Measurements from ENCODE around the gene PML. TPM values are rescaled to one million over a fixed set of nuclear protein-coding genes. Genes with fewer than 3 reads are reported as not detected.
"Not testable (repeated sequence)": the region's sequence is repeated elsewhere in the genome, so short reads cannot be mapped to it uniquely, and the experiment has no call there.

PML gene
- total RNA-seq, 1 experiment from 2014 or later: 33.4 TPM

DNA sequence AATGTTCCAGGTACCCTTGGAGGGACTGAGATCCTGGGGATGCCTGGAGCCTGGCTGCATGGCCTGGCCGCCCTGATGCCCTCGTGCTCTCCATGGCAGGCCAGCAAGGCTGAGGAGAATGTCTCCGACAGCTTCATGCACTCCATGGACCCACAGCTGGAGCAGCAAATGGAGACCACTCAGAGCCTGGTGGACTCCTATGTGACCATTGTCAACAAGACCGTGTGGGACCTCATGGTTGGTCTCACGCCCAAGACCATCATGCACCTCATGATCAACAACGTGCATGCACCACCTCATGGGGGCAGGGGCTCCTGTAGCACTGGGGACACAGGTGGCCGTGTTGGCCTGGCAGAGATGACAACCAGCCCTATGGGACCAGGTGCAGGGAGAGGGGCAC, 68.2 kb downstream of the PML start:
- Mint-ChIP-seq H3K4me1 (ENCODE audit: insufficient read depth, unreplicated experiment) (no peaks in the 10 kb centered on the region), H3K27ac (ENCODE audit: low read depth, unreplicated experiment) (no peak overlapping the region), H3K9me3 (ENCODE audit: unreplicated experiment) (no peaks in the 10 kb centered on the region), H3K27me3 (ENCODE audit: insufficient read depth, unreplicated experiment) (peaks cover 17% of the 10 kb centered on the region), H3K4me3 (ENCODE audit: unreplicated experiment) (no peak overlapping the region), H3K36me3 (ENCODE audit: insufficient read depth, unreplicated experiment) (peaks cover 9% of the 10 kb centered on the region)
- intact Hi-C loops (cut with micrococcal nuclease): no loop called here
- DNase-seq (ENCODE audit: unreplicated experiment): no peak
- ChIA-PET POLR2A (no interaction called here), CTCF (interaction anchor here (1.4 kb wide), 1 partner anchor 258 kb away, joined by 6 read pairs; no protein-coding TSS in a partner anchor)
- no TSS peak for BruUV-seq (replicated peaks)
- no peak for TF ChIP-seq CTCF (IDR thresholded peaks at IDR 0.05; ENCODE audit: unreplicated experiment)

DNA sequence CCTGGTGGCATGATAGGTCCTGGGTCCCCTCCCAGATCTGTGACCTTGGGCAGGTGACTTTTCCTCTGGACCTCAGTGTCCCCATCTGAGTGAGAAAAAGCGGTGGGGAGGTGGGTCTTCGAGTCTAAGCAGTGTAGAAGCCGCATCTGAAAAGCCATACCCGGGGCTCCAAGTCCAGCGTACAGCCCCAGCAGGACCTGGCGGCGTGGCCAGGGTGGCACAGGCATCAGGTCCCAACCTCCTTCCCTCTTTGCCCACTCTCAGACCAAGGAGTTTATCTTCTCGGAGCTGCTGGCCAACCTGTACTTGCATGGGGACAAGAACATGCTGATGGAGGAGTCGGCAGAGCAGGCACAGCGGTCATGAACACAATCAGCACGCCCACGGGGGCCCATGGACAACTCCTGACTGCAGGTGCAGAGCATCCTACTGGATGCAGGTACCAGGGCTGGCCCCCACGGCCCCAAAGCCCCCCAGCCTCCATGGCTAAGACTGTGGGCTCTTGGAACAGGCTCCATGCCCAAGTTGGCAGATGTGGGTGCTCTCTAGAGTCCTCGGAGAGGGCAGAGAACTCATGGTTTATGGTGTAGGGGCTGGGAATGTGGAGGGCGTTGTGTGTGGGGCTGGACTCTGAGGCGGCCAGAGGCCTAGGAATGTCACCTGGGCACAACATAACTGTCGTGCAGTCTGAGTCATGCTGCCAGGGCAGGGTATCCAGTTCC, 69.1 kb downstream of the PML start:
- POLR2A ChIA-PET; H3K4me1 Mint-ChIP-seq (ENCODE audit: insufficient read depth, unreplicated experiment); intact Hi-C loops (cut with micrococcal nuclease); H3K4me3 Mint-ChIP-seq (ENCODE audit: unreplicated experiment); DNase-seq (ENCODE audit: unreplicated experiment); H3K9me3 Mint-ChIP-seq (ENCODE audit: unreplicated experiment); BruUV-seq (replicated peaks); H3K36me3 Mint-ChIP-seq (ENCODE audit: insufficient read depth, unreplicated experiment); H3K27ac Mint-ChIP-seq (ENCODE audit: low read depth, unreplicated experiment): not testable (repeated sequence)
- peaks cover 17% of the 10 kb centered on the region for H3K27me3 Mint-ChIP-seq (ENCODE audit: insufficient read depth, unreplicated experiment)
- CTCF ChIA-PET: interaction anchor here (1.4 kb wide), 1 partner anchor 257 kb away, joined by 6 read pairs; no protein-coding TSS in a partner anchor

GRCh38 chr15:74064183-74064582, 69.7 kb downstream of the PML start:
- H3K4me1 Mint-ChIP-seq (ENCODE audit: insufficient read depth, unreplicated experiment); H3K27ac Mint-ChIP-seq (ENCODE audit: low read depth, unreplicated experiment); intact Hi-C loops (cut with micrococcal nuclease); BruUV-seq (replicated peaks); POLR2A ChIA-PET; H3K9me3 Mint-ChIP-seq (ENCODE audit: unreplicated experiment); H3K4me3 Mint-ChIP-seq (ENCODE audit: unreplicated experiment); DNase-seq (ENCODE audit: unreplicated experiment); H3K36me3 Mint-ChIP-seq (ENCODE audit: insufficient read depth, unreplicated experiment): not testable (repeated sequence)
- CTCF ChIA-PET: interaction anchor here (0.7 to 1.0 kb wide), 2 partner anchors 59 to 123 kb away, joined by 3 to 4 read pairs; no protein-coding TSS in a partner anchor
- peaks cover 17% of the 10 kb centered on the region for H3K27me3 Mint-ChIP-seq (ENCODE audit: insufficient read depth, unreplicated experiment)

GRCh38 chr15:74064822-74065221, 70.3 kb downstream of the PML start:
- H3K27ac Mint-ChIP-seq (ENCODE audit: low read depth, unreplicated experiment); intact Hi-C loops (cut with micrococcal nuclease); H3K4me1 Mint-ChIP-seq (ENCODE audit: insufficient read depth, unreplicated experiment); POLR2A ChIA-PET; DNase-seq (ENCODE audit: unreplicated experiment); BruUV-seq (replicated peaks); H3K4me3 Mint-ChIP-seq (ENCODE audit: unreplicated experiment); H3K36me3 Mint-ChIP-seq (ENCODE audit: insufficient read depth, unreplicated experiment); H3K9me3 Mint-ChIP-seq (ENCODE audit: unreplicated experiment): not testable (repeated sequence)
- H3K27me3 Mint-ChIP-seq (ENCODE audit: insufficient read depth, unreplicated experiment): peaks cover 17% of the 10 kb centered on the region
- CTCF ChIA-PET: interaction anchor here (0.7 to 1.7 kb wide), 4 partner anchors 10 to 266 kb away, joined by 3 to 4 read pairs (median 3); no protein-coding TSS in a partner anchor

- H3K4me3 Mint-ChIP-seq (ENCODE audit: unreplicated experiment); H3K27ac Mint-ChIP-seq (ENCODE audit: low read depth, unreplicated experiment); DNase-seq (ENCODE audit: unreplicated experiment); H3K9me3 Mint-ChIP-seq (ENCODE audit: unreplicated experiment); H3K36me3 Mint-ChIP-seq (ENCODE audit: insufficient read depth, unreplicated experiment); intact Hi-C loops (cut with micrococcal nuclease); POLR2A ChIA-PET; BruUV-seq (replicated peaks); H3K4me1 Mint-ChIP-seq (ENCODE audit: insufficient read depth, unreplicated experiment): not testable (repeated sequence)
- TF ChIP-seq CTCF (IDR thresholded peaks at IDR 0.05; ENCODE audit: unreplicated experiment): peak; percentile 65
- peaks cover 17% of the 10 kb centered on the region for H3K27me3 Mint-ChIP-seq (ENCODE audit: insufficient read depth, unreplicated experiment)
- CTCF ChIA-PET: interaction anchor here (1.7 kb wide), 1 partner anchor 11 kb away, joined by 3 read pairs; no protein-coding TSS in a partner anchor
These were observed 71.3 kb downstream of the PML start for GRCh38 chr15:74065684-74066411.

- H3K9me3 Mint-ChIP-seq (ENCODE audit: unreplicated experiment); BruUV-seq (replicated peaks); H3K36me3 Mint-ChIP-seq (ENCODE audit: insufficient read depth, unreplicated experiment); H3K4me1 Mint-ChIP-seq (ENCODE audit: insufficient read depth, unreplicated experiment); intact Hi-C loops (cut with micrococcal nuclease); H3K27me3 Mint-ChIP-seq (ENCODE audit: insufficient read depth, unreplicated experiment); CTCF ChIA-PET; POLR2A ChIA-PET; H3K4me3 Mint-ChIP-seq (ENCODE audit: unreplicated experiment); H3K27ac Mint-ChIP-seq (ENCODE audit: low read depth, unreplicated experiment); DNase-seq (ENCODE audit: unreplicated experiment): not testable (repeated sequence)
These were observed 77.1 kb downstream of the PML start for GRCh38 chr15:74071645-74072044.

DNA sequence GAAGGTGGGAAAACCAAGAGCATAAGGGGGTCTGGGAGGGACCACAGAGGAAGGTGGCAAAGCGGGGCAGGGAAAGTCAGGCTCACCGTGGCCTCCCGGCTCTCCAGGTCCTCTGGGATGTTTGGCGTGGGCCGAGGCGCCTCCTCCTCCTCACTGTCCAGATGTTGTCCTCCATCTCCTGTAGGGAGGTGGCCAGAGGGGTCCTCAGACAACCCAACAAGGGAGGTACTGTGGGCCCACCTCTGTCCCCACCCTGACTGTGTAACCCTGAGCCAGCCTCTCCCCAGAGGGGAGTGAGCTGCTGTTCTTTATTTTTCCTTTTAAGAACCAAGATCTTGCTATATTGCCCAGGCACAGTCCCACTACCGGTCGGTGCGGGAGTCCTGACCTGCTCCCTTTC, 77.6 kb downstream of the PML start:
- H3K9me3 Mint-ChIP-seq (ENCODE audit: unreplicated experiment); CTCF ChIA-PET; H3K27me3 Mint-ChIP-seq (ENCODE audit: insufficient read depth, unreplicated experiment); intact Hi-C loops (cut with micrococcal nuclease); H3K36me3 Mint-ChIP-seq (ENCODE audit: insufficient read depth, unreplicated experiment); H3K27ac Mint-ChIP-seq (ENCODE audit: low read depth, unreplicated experiment); H3K4me3 Mint-ChIP-seq (ENCODE audit: unreplicated experiment); POLR2A ChIA-PET; DNase-seq (ENCODE audit: unreplicated experiment); BruUV-seq (replicated peaks); H3K4me1 Mint-ChIP-seq (ENCODE audit: insufficient read depth, unreplicated experiment): not testable (repeated sequence)
